Esophagus muscularis mucosa (tissue), 4 donors: ENCODE data around the gene VSIG10L. TPM values are rescaled to one million over a fixed set of nuclear protein-coding genes. Genes with fewer than 3 reads are reported as not detected.

ENCODE experiments used
- DNase-seq: peaks from one replicate; pipeline ENCODE4 v3.0.0-alpha.2; 2017; ENCODE audit errors: extremely low spot score
- H3K27ac ChIP-seq, 4 donors: fragments of 200-600 bp; sonication (generic); replicated peaks in 1 of 4; 1 replicate in 3 of 4; 2 replicates in 1 of 4; pipeline ENCODE4 v1.5.1; 2016 to 2019; ENCODE audit warnings: mild to moderate bottlenecking in 1 of 4
- H3K27me3 ChIP-seq, 4 donors: fragments of 200-600 bp; sonication (generic); one replicate each; pipeline versions ENCODE4 v1.5.1 to v1.6.0; 2016 to 2019
- H3K36me3 ChIP-seq, 4 donors: fragments of 200-600 bp; sonication (generic); one replicate each; pipeline ENCODE4 v1.5.1; 2016 to 2019
- H3K4me1 ChIP-seq, 4 donors: fragments of 200-600 bp; sonication (generic); one replicate each; pipeline ENCODE4 v1.5.1; 2016 to 2019
- H3K4me3 ChIP-seq, 4 donors: fragments of 200-600 bp; sonication (generic); 1 replicate in 2 of 4; 2 replicates in 2 of 4; pipeline ENCODE4 v1.5.1; 2016 to 2019; ENCODE audit warnings: mild to moderate bottlenecking in 4 of 4, moderate library complexity in 1 of 4
- H3K9me3 ChIP-seq, 4 donors: fragments of 200-600 bp; sonication (generic); 1 replicate in 3 of 4; 2 replicates in 1 of 4; pipeline ENCODE4 v1.5.1; 2016 to 2019
- CTCF ChIP-seq, 3 experiments: fragments of 200-600 bp in 2 of 3; fragments of 450-650 bp in 1 of 3; sonication (generic) in 2 of 3; IDR thresholded peaks; one replicate each; pipeline ENCODE4 v1.5.1; 2017 to 2019; ENCODE audit warnings: antibody characterized with exemption in 3 of 3, mild to moderate bottlenecking in 2 of 3, moderate library complexity in 1 of 3
- EP300 ChIP-seq: sonication (generic); formaldehyde crosslinking; IDR thresholded peaks from one replicate; pipeline ENCODE4 v1.6.1; 2017; ENCODE audit warnings: antibody characterized with exemption
- POLR2A ChIP-seq: fragments of 450-650 bp; IDR thresholded peaks from one replicate; pipeline ENCODE4 v1.6.1; 2017; ENCODE audit warnings: antibody characterized with exemption, moderate library complexity, mild to moderate bottlenecking, low read depth
- POLR2AphosphoS5 ChIP-seq, 2 donors: sonication (generic); formaldehyde crosslinking; IDR thresholded peaks; one replicate each; pipeline ENCODE4 v1.6.1; 2017; ENCODE audit warnings: antibody characterized with exemption in 2 of 2
- WGBS: methylation state at CpG from one replicate; pipeline ENCODE4 v1.1.5; 2018; 5-methylcytosine and 5-hydroxymethylcytosine counted together
- intact Hi-C: fragments of 100-400 bp; cut with DNase I; formaldehyde crosslinking; loops from one replicate; pipeline ENCODE4 v1.15.1; 2023
- total RNA-seq, 4 donors: library from RNA; depleted of rRNA; stranded (reverse); fragments of >200 nt; gene quantifications; one replicate each; pipeline versions ENCODE4 v1.1.0 to v1.2.1, GENCODE V29; 2016

The VSIG10L gene
- total RNA-seq, 4 donors from 2014 or later, result 1.3 to 3.4 (median 2.2) TPM

- WGBS, result 27% methylated on average over 7 of the region's 14 CpGs
- Histone ChIP-seq H3K4me3 (no peak overlapping the region), H3K4me1 (no peaks in the 10 kb centered on the region), H3K27me3 (peaks cover 0 to 83% (median 0%) of the 10 kb centered on the region in 4 donors), H3K27ac (no peak overlapping the region), H3K9me3 (no peaks in the 10 kb centered on the region), H3K36me3 (no peaks in the 10 kb centered on the region)
- no peak for TF ChIP-seq CTCF (IDR thresholded peaks at IDR 0.05)
- TF ChIP-seq POLR2AphosphoS5 (IDR thresholded peaks at IDR 0.05), result no peak
- no peak for TF ChIP-seq EP300
- TF ChIP-seq POLR2A, result no peak
- no peak for DNase-seq
- intact Hi-C loops, result no loop called here
These were observed 21.7 kb downstream of the VSIG10L start for GRCh38 chr19:51320280-51320657.

- no peaks in the 10 kb centered on the region for H3K36me3 ChIP-seq
- no peak for TF ChIP-seq POLR2AphosphoS5 (IDR thresholded peaks at IDR 0.05)
- no peak for TF ChIP-seq POLR2A
- no peak for TF ChIP-seq EP300
- no peak for TF ChIP-seq CTCF (IDR thresholded peaks at IDR 0.05)
- intact Hi-C loops, result no loop called here
- H3K4me3 ChIP-seq, result no peak overlapping the region
- H3K27me3 ChIP-seq, result peaks cover 0 to 86% (median 0%) of the 10 kb centered on the region in 4 donors
- no peak overlapping the region for H3K27ac ChIP-seq
- DNase-seq, result no peak
- no peaks in the 10 kb centered on the region for H3K4me1 ChIP-seq
- H3K9me3 ChIP-seq, result no peaks in the 10 kb centered on the region
- 79% methylated on average over 12 of the region's 14 CpGs for WGBS
These were observed 22.2 kb downstream of the VSIG10L start for GRCh38 chr19:51319649-51320279.

- no peaks in the 10 kb centered on the region for H3K4me1 ChIP-seq
- H3K4me3 ChIP-seq, result no peak overlapping the region
- no peaks in the 10 kb centered on the region for H3K36me3 ChIP-seq
- no peak overlapping the region for H3K27ac ChIP-seq
- no peak for DNase-seq
- intact Hi-C loops, result no loop called here
- H3K9me3 ChIP-seq, result no peaks in the 10 kb centered on the region
- TF ChIP-seq EP300 (no peak), POLR2AphosphoS5 (IDR thresholded peaks at IDR 0.05) (no peak), CTCF (IDR thresholded peaks at IDR 0.05) (no peak), POLR2A (no peak)
- peaks cover 0 to 88% (median 0%) of the 10 kb centered on the region in 4 donors for H3K27me3 ChIP-seq
- 74% methylated on average over 19 of the region's 23 CpGs for WGBS
These were observed 23.0 kb downstream of the VSIG10L start for GRCh38 chr19:51318687-51319648.

GRCh38 chr19:51317968-51318367, 24.0 kb downstream of the VSIG10L start:
- Histone ChIP-seq H3K27me3 (peaks cover 0 to 81% (median under 1%) of the 10 kb centered on the region in 4 donors), H3K36me3 (no peaks in the 10 kb centered on the region), H3K4me3 (no peak overlapping the region), H3K4me1 (no peaks in the 10 kb centered on the region), H3K27ac (no peak overlapping the region), H3K9me3 (no peaks in the 10 kb centered on the region)
- intact Hi-C loops, result no loop called here
- TF ChIP-seq CTCF (IDR thresholded peaks at IDR 0.05) (no peak), POLR2AphosphoS5 (IDR thresholded peaks at IDR 0.05) (no peak), POLR2A (no peak), EP300 (no peak)
- DNase-seq, result no peak
- 40% methylated on average over 1 of the region's 1 CpG for WGBS
